HL-60 (cell line): Measurements from ENCODE around the gene PPP3CA.

ENCODE experiments used
- DNase-seq, 2 experiments: peaks; one replicate each; pipeline ENCODE4 v3.0.0-alpha.2; 2010 to 2020; ENCODE audit warnings: low read depth in 1 of 2, low spot score in 1 of 2
- H3K27ac ChIP-seq: fragments of 250-450 bp; sonication (Bioruptor Pico); replicated peaks from 2 replicates; pipeline ENCODE4 v1.5.1; 2020; ENCODE audit warnings: mild to moderate bottlenecking, moderate library complexity
- H3K27me3 ChIP-seq: fragments of 250-450 bp; sonication (Bioruptor Pico); 2 replicates; pipeline ENCODE4 v1.5.1; 2021; ENCODE audit warnings: mild to moderate bottlenecking, moderate library complexity; ENCODE audit not compliant: insufficient read depth, poor library complexity, severe bottlenecking
- H3K4me3 ChIP-seq: replicated peaks from 2 replicates; pipeline ENCODE4 v1.5.1; 2011; ENCODE audit warnings: mild to moderate bottlenecking, control low read depth, low read length; ENCODE audit not compliant: insufficient read depth
- CTCF ChIP-seq: IDR thresholded peaks from one replicate; pipeline ENCODE4 v1.5.1; 2011; ENCODE audit warnings: low read length, control low read depth, inconsistent platforms; ENCODE audit not compliant: insufficient read depth
- GABPA ChIP-seq: IDR thresholded peaks from 2 replicates; pipeline ENCODE4 v1.6.1; 2012; ENCODE audit warnings: low read depth
- POLR2AphosphoS5 ChIP-seq: IDR thresholded peaks from 2 replicates; pipeline ENCODE4 v1.6.1; 2012; ENCODE audit warnings: low read depth
- SPI1 ChIP-seq: IDR thresholded peaks from 2 replicates; pipeline ENCODE4 v1.6.1; 2012; ENCODE audit warnings: low read depth, mild to moderate bottlenecking, borderline replicate concordance
- TF ChIP-seq, protein P1 (sequence below): IDR thresholded peaks from 2 replicates; pipeline ENCODE4 v1.6.1; 2012; ENCODE audit warnings: low read depth; ENCODE audit not compliant: insufficient replicate concordance

PPP3CA gene

DNA sequence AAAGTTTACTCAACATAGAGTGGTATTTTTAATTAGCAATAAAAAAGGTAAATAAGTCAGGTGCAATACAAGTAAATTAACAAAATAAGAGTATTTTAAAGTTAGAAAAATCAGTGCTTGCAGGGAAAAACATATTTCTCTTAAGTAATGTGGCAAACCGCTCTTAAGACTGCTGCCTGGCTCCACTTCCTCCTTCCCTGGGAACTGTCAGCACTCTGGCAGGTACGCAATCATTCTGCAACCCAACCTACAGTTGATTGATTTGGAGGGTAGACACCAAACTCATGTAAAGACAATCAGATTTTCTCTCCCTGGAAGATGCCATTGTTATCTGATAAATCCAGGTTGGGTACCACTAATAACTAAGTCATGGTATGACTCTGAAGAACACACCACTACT is 63.9 kb downstream of the PPP3CA start:
- Histone ChIP-seq H3K27ac (no peak overlapping the region), H3K27me3 (no peaks in the 10 kb centered on the region), H3K4me3 (no peak overlapping the region)
- TF ChIP-seq SPI1: peak; percentile 83
- no peak for TF ChIP-seq CTCF
- TF ChIP-seq POLR2AphosphoS5: no peak
- TF ChIP-seq, protein P1, sequence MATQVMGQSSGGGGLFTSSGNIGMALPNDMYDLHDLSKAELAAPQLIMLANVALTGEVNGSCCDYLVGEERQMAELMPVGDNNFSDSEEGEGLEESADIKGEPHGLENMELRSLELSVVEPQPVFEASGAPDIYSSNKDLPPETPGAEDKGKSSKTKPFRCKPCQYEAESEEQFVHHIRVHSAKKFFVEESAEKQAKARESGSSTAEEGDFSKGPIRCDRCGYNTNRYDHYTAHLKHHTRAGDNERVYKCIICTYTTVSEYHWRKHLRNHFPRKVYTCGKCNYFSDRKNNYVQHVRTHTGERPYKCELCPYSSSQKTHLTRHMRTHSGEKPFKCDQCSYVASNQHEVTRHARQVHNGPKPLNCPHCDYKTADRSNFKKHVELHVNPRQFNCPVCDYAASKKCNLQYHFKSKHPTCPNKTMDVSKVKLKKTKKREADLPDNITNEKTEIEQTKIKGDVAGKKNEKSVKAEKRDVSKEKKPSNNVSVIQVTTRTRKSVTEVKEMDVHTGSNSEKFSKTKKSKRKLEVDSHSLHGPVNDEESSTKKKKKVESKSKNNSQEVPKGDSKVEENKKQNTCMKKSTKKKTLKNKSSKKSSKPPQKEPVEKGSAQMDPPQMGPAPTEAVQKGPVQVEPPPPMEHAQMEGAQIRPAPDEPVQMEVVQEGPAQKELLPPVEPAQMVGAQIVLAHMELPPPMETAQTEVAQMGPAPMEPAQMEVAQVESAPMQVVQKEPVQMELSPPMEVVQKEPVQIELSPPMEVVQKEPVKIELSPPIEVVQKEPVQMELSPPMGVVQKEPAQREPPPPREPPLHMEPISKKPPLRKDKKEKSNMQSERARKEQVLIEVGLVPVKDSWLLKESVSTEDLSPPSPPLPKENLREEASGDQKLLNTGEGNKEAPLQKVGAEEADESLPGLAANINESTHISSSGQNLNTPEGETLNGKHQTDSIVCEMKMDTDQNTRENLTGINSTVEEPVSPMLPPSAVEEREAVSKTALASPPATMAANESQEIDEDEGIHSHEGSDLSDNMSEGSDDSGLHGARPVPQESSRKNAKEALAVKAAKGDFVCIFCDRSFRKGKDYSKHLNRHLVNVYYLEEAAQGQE: no peak
- no peak for TF ChIP-seq GABPA
- peak; percentile 13 to 56 for DNase-seq

- TF ChIP-seq POLR2AphosphoS5: no peak
- no peak for TF ChIP-seq CTCF
- TF ChIP-seq SPI1: no peak
- TF ChIP-seq, protein P1: no peak
- TF ChIP-seq GABPA: no peak
- Histone ChIP-seq H3K27me3 (no peaks in the 10 kb centered on the region), H3K4me3 (no peak overlapping the region), H3K27ac (no peak overlapping the region)
- peak in 1 of 2 experiments; percentile 56 for DNase-seq
Measured at GRCh38 chr4:101282076-101282844, 65.1 kb downstream of the PPP3CA start.

GRCh38 chr4:101280866-101281600 is 66.3 kb downstream of the PPP3CA start:
- H3K27ac ChIP-seq: no peak overlapping the region
- DNase-seq: no peak
- no peak overlapping the region for H3K4me3 ChIP-seq
- TF ChIP-seq GABPA (no peak), POLR2AphosphoS5 (no peak), CTCF (no peak), SPI1 (no peak)
- TF ChIP-seq, protein P1: no peak
- H3K27me3 ChIP-seq: no peaks in the 10 kb centered on the region
